ENCODE data around the gene SMARCC1. TPM values are rescaled to one million over a fixed set of nuclear protein-coding genes. Genes with fewer than 3 reads are reported as not detected.

Gene SMARCC1
- total RNA-seq, 4 donors from 2014 or later, result 28.2 to 51.7 (median 31.2) TPM

DNA sequence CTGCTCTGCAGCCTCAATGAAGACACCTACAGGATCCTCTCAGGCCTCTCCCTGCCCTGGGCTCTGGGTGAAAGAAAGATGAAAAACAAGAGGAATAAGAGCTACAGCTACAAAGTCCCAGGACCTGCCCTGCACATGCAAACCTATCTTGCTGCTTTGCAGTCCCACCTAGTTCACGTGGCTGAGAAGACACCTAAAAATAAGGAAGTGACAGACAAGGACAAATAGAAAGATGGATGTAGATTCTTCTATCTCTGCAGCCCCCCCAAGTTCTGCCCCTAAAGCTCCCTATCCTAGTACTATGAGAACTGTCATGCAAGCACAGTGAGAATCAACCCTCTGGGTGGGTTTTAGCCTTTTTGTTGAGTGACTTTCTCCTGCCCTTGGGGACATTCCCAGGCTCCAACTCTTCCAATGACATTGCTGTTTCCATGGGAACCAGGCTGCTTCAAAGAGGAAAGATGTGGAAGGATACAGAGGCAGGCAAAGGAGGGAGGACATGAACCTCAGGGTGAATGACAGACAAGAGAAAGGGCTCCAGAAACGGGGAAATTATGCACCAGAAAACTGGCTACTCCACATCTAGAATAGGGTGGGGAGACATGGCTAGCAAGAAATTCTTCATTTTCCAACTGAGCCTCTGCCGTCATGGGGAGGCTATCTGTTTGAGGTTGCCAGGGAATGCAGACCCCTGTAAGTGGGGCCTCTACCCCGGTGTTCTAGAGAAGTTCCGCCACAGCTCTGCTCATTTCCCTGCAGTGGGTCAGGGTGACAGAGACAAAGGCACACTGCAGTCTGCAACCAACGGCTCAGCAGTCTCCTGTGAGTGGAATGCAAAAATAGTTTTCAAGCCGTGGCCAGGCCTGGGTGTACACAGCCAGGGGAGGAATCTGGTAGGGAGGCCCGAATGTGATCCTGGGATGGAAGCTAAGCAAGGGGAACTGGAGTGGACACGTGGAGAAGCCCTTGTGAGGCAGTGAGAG lies 208.2 kb downstream of the SMARCC1 start:
- Histone ChIP-seq H3K27me3 (peaks cover 0 to 53% (median 0%) of the 10 kb centered on the region in 4 donors), H3K9me3 (no peaks in the 10 kb centered on the region), H3K36me3 (no peaks in the 10 kb centered on the region), H3K4me1 (peaks cover 5 to 14% (median 6%) of the 10 kb centered on the region in 3 donors), H3K27ac (no peak overlapping the region), H3K4me3 (no peak overlapping the region)
- no peak for DNase-seq
- intact Hi-C loops (cut with DNase I), result no loop called here
- 68 to 69% methylated on average over 8 to 9 of the region's 9 CpGs for WGBS, 2 donors
- TF ChIP-seq, protein P1, sequence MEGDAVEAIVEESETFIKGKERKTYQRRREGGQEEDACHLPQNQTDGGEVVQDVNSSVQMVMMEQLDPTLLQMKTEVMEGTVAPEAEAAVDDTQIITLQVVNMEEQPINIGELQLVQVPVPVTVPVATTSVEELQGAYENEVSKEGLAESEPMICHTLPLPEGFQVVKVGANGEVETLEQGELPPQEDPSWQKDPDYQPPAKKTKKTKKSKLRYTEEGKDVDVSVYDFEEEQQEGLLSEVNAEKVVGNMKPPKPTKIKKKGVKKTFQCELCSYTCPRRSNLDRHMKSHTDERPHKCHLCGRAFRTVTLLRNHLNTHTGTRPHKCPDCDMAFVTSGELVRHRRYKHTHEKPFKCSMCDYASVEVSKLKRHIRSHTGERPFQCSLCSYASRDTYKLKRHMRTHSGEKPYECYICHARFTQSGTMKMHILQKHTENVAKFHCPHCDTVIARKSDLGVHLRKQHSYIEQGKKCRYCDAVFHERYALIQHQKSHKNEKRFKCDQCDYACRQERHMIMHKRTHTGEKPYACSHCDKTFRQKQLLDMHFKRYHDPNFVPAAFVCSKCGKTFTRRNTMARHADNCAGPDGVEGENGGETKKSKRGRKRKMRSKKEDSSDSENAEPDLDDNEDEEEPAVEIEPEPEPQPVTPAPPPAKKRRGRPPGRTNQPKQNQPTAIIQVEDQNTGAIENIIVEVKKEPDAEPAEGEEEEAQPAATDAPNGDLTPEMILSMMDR (IDR thresholded peaks at IDR 0.05), result no peak
- no peak for TF ChIP-seq POLR2A (IDR thresholded peaks at IDR 0.05)

DNA sequence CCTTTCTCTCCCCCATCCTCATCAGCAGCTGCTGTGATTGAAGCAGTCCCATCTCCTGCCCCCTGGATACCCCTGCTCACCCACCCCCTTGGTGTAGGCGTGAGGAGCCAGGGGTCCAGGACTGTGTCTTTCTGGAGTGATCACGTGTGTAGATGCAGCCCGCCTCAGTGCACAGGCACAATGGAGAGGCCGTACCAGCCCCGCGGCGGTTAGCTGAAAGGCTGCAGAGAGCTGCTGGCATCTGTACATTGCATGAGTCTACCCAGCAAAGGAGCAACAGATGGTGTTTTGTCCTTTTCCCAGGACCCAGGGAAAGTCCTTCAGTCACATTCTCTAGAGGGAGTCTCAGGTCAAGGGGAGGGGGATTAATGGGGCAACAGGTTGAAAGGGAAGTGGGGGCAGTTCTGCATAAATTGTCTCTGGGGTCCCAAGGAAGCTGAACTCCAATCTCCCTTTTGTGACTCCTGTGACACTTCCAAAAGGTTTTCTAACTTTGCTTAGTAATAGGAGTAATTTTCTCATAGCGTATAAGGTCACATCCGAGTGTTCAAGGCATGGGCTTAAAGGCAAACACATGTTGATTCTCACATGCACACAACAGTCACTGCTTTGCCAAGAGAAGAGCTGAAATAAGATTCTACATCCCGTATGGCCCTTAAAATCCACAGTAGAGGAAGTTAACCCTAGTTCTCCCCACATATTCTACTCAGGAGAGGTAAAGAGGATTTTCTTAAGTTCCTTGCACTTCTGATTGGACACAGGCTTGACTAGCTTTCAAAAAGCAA lies 210.1 kb downstream of the SMARCC1 start:
- intact Hi-C loops (cut with DNase I), result no loop called here
- TF ChIP-seq, protein P1 (IDR thresholded peaks at IDR 0.05), result no peak
- no peak for TF ChIP-seq POLR2A (IDR thresholded peaks at IDR 0.05)
- H3K27ac ChIP-seq, result no peak overlapping the region
- H3K27me3 ChIP-seq, result peaks cover 0 to 38% (median 0%) of the 10 kb centered on the region in 4 donors
- DNase-seq, result no peak
- H3K4me3 ChIP-seq, result no peak overlapping the region
- H3K9me3 ChIP-seq, result no peaks in the 10 kb centered on the region
- no peaks in the 10 kb centered on the region for H3K36me3 ChIP-seq
- no peaks in the 10 kb centered on the region for H3K4me1 ChIP-seq
- 65 to 67% methylated on average over 3 to 4 of the region's 10 CpGs for WGBS, 2 donors

DNA sequence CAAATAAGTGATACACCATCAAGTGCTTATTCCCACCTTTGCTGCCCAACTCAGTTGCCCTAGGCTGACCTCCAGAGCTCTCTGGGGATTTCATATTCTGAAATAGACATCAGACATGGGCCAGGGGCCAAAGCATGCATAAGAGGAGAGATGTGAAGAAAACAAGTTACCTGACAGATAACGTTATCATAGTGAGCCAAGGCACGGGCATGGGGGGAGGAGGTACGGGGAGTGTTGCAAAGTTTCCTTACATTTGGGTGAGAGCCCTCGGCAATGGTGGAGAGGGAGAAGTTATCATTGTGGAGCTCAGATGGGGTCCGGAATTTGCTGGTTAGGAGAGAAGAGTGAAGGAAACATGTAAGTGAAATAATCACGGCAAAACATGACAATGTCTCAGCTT lies 212.8 kb downstream of the SMARCC1 start:
- Histone ChIP-seq H3K36me3 (no peaks in the 10 kb centered on the region), H3K4me3 (no peak overlapping the region), H3K9me3 (no peaks in the 10 kb centered on the region), H3K4me1 (no peaks in the 10 kb centered on the region), H3K27me3 (peaks cover 0 to 24% (median 0%) of the 10 kb centered on the region in 4 donors), H3K27ac (no peak overlapping the region)
- TF ChIP-seq POLR2A (IDR thresholded peaks at IDR 0.05), result no peak
- TF ChIP-seq, protein P1 (IDR thresholded peaks at IDR 0.05), result no peak
- 86 to 94% methylated on average over 6 of the region's 6 CpGs for WGBS, 2 donors
- DNase-seq, result no peak
- intact Hi-C loops (cut with DNase I), result no loop called here

DNA sequence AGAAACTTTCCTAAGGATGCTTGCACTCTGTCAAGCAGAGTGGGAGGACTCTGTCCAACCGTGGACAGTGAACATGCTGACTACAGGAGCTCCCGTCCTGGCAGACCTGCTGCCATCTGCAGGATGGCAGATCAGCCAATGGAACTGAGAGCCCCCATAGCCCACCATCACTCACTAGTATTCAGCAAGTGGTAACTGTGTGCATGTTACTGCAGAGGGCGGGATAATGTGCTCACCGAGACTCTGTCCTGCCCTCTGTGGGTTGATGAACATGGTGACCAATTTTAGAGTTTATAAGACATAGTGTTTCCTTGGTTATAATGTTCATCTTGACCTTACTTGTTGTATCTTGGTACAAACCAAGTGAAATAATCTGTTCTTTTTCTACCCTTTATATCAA lies 214.5 kb downstream of the SMARCC1 start:
- no peak overlapping the region for H3K4me3 ChIP-seq
- H3K4me1 ChIP-seq, result no peaks in the 10 kb centered on the region
- no peak for TF ChIP-seq POLR2A (IDR thresholded peaks at IDR 0.05)
- TF ChIP-seq, protein P1 (IDR thresholded peaks at IDR 0.05), result no peak
- intact Hi-C loops (cut with DNase I), result no loop called here
- H3K27ac ChIP-seq, result no peak overlapping the region
- H3K9me3 ChIP-seq, result no peaks in the 10 kb centered on the region
- H3K27me3 ChIP-seq, result peaks cover 0 to 15% (median 0%) of the 10 kb centered on the region in 4 donors
- DNase-seq, result no peak
- WGBS, 2 donors, result 75 to 80% methylated on average over 2 to 4 of the region's 4 CpGs
- H3K36me3 ChIP-seq, result no peaks in the 10 kb centered on the region

DNA sequence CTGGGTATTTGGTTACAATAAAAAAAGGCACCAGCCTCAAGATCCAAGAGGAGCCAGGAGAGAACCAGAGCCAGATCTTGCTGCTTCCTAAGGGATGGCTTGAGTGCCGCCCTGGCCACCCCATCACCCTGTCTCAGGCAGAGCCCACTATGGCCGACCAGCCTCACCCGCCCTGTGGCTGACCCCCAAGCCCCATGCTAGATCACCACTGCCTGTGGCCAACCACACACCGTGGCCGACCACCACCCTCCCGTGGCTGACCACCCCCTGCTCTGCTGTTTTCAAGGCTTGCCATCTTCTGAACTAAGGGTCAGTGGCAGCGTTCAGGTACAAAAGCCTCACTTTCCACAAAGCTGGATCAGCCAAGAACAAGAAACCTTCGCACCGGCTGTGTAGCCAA lies 215.0 kb downstream of the SMARCC1 start:
- intact Hi-C loops (cut with DNase I), result no loop called here
- Histone ChIP-seq H3K27ac (no peak overlapping the region), H3K27me3 (peaks cover 0 to 10% (median 0%) of the 10 kb centered on the region in 4 donors), H3K9me3 (no peaks in the 10 kb centered on the region), H3K4me1 (no peaks in the 10 kb centered on the region), H3K4me3 (no peak overlapping the region), H3K36me3 (no peaks in the 10 kb centered on the region)
- no peak for DNase-seq
- 90 to 91% methylated on average over 4 to 7 of the region's 9 CpGs for WGBS, 2 donors
- TF ChIP-seq, protein P1 (IDR thresholded peaks at IDR 0.05), result no peak
- no peak for TF ChIP-seq POLR2A (IDR thresholded peaks at IDR 0.05)

All from esophagus squamous epithelium (tissue), 5 donors.